ENCODE measurements around the gene UBA3.

UBA3 gene

DNA sequence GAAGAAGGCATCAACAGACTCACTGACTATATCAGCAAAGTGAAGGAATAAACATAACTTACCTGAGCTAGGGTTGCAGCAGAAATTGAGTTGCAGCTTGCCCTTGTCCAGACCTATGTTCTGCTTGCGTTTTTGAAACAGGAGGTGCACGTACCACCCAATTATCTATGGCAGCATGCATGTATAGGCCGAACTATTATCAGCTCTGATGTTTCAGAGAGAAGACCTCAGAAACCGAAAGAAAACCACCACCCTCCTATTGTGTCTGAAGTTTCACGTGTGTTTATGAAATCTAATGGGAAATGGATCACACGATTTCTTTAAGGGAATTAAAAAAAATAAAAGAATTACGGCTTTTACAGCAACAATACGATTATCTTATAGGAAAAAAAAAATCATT is 24.4 kb upstream of the UBA3 start:
- no peak overlapping the region for H3K4me3 ChIP-seq (ENCODE audit: low read length)

DNA sequence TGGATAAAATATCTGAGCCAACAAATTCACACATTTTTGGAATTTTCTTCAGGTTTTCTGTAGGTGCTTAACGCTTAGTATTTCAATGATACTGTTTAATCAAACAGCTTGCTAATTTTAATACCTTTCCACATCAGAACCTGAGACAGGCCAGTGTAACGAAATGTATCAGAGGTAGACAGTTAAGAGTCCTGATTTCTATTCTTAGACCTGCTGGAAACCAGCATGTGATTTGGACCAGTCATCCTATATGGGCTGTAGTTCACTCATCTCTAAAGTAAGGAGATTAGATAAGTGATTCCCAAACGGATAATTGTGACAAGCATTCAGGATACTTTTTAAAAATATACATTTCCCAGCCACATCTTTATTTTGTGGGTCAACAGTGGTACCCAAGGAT is 23.0 kb upstream of the UBA3 start:
- H3K4me3 ChIP-seq (ENCODE audit: low read length), result no peak overlapping the region
- DNase-seq (ENCODE audit: low read depth, low spot score), result no peak

More for the DNA sequence above, 24.4 kb upstream of the UBA3 start:
- DNase-seq (ENCODE audit: low read depth, low spot score), result no peak

DNA sequence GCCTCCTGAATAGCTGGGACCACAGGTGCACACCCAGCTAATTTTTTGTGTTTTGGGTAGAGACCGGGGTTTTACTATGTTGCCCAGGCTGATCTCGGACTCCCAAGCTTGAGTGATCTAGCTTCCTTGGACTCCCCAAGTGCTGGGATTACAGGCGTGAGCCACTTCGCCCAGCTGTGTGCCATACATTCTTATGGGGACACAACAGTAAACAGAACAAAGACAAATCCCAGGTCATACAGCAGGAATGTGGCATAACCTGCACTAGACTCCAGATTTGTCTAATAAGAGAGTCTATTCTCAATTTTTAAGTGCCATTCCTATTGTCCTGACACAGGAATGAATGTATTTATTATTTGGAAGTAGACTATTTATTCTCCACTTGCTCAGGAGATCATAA is 22.2 kb upstream of the UBA3 start:
- no peak for DNase-seq (ENCODE audit: low read depth, low spot score)
- no peak overlapping the region for H3K4me3 ChIP-seq (ENCODE audit: low read length)

DNA sequence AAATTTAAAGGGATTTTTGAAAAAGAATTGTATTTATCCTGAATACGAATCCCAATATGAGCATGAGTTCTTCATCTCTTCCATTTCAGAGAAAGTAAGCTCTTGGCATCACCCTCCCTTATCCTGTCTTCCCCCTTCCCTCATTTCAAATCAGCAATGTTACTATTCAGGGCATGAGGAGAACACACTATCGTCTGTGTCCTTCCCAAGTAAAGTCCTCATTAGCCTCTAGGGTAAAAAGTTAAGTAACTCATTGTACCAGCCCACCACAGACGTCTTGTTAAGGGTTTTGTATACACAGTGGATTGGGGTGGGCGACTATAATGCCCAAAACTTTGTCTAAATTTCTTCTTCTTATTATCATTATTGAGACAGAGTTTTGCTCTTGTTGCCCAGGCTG is 19.4 kb upstream of the UBA3 start:
- no peak overlapping the region for H3K4me3 ChIP-seq (ENCODE audit: low read length)
- no peak for DNase-seq (ENCODE audit: low read depth, low spot score)

DNA sequence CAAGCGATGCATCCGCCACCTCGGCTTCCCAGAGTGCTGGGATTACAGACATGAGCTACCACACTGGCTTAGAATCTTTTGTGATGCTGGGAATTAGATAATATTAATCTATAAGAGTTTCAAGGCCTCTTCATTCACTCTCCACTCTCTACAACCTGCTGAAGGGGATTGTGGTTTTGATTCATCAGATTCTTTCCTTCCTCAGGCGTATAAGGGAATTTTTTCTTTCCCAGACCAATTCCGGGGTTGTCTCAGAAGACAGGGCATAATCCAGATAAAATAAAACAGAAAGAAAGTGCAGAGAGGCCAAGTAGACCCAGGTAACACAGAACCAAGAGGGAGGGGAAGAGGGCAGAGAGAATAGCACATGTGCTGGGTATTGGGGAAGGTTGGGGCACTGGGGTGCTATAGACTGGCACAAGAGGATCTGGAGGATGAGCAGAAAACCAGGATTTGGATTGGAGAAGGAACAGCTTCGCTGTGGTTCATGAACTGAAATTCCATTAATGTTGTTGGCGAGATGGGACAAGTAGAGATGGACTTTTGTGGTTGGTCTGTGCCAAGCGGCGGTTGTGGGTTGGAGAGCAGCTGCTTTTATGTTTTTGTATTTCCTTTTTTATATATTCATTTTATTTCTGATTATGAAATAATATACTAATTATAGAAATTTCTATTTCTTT is 17.4 kb upstream of the UBA3 start:
- H3K4me3 ChIP-seq (ENCODE audit: low read length), result no peak overlapping the region
- DNase-seq (ENCODE audit: low read depth, low spot score), result no peak

DNA sequence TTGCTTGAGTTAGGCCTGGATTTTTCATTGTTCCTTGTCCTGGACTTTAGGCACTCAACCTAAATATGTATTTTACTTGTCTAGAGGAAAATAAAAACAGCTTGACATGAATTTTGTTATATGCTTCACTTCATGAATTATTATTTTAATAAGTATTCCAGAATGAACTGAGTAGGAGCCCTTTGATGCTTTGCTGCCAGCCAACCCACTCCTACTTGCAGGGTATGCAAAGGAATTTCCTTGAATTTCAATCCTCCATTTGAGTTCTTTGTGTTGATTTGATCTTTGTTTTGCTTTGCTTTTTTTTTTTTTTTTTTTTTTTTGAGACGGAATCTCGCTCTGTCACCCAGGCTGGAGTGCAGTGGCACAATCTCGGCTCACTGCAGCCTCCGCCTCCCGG is 16.1 kb upstream of the UBA3 start:
- no peak for DNase-seq (ENCODE audit: low read depth, low spot score)

DNA sequence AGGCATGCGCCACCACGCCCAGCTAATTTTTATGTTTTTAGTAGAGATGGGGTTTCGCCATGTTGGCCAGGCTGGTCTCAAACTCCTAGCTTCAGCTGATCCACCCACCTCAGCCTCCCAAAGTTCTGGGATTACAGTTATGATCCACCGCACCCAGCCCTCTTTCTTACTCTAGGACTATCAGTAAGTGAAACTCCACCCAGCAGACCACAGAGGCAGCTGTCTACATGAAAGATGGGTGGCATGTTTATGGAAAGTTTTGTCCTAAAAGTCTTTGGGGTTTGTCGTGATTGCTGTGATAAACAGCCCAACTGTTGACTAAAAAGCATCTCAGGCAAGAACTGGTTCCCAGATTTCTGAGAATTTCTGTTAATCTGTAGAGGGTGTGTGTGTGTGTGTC is 15.5 kb upstream of the UBA3 start:
- no peak for DNase-seq (ENCODE audit: low read depth, low spot score)
- no peak overlapping the region for H3K4me3 ChIP-seq (ENCODE audit: low read length)

More for the DNA sequence above, 16.1 kb upstream of the UBA3 start:
- no peak overlapping the region for H3K4me3 ChIP-seq (ENCODE audit: low read length)

DNA sequence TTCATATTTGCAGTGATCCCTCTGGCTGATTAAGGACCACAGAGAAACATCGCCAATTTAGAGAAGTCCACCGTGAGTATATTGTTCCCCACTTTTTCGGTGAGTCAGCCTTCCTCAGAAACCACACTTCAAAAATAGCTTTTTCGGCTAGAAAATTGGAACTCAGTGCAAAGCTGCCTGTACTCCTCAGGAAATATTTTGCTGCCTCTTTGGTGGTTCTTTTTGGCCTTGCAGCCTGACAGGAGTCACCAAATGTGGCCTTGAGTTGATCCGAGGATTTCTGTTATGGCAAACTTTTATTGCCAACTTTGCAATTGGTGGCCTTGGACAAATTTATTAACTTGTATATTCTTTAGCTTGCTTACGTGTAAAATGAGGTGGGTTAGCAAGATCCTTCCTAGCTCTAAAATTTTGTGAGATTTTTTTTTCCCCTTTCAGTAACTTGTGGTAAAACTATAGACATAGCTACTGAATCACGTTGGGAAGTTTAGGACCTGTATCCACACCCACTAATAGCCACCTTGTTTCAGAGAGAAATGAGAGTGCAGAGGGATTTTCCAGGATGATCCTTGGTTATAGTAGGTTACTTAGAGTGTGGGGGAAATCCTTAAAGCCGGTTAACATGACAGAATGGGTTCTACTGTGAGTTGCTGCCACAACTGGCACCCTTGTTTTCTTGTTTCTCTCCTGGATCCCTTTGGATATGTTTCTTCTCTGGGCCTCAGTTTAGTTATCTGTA is 14.5 kb upstream of the UBA3 start:
- DNase-seq (ENCODE audit: low read depth, low spot score), result no peak
- H3K4me3 ChIP-seq (ENCODE audit: low read length), result no peak overlapping the region

DNA sequence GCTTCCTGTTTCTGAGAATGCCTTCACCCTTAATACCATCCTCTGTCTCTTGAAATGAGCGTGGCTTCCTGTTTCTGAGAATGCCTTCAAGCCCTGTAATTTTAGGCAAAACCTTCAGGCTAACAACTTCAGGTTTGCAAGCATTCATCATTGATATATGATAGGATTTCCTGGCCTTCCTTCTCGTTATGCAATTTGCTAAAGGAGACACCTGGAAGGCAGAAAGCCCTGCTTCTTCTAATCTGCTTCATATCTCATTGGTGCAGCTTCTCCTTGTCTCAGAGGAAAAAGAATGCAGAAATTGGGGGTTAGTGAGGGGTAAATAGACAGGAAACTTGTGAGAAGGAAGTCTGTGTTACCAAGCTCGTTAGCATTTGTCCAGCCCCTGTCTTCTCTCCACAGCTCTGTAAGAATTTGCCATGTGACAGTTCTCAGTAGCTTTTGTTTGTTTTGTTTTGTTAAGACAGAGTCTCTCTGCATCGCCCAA is 11.9 kb upstream of the UBA3 start:
- H3K4me3 ChIP-seq (ENCODE audit: low read length), result peak overlapping the region; percentile 47
- DNase-seq (ENCODE audit: low read depth, low spot score), result peak; percentile 51

DNA sequence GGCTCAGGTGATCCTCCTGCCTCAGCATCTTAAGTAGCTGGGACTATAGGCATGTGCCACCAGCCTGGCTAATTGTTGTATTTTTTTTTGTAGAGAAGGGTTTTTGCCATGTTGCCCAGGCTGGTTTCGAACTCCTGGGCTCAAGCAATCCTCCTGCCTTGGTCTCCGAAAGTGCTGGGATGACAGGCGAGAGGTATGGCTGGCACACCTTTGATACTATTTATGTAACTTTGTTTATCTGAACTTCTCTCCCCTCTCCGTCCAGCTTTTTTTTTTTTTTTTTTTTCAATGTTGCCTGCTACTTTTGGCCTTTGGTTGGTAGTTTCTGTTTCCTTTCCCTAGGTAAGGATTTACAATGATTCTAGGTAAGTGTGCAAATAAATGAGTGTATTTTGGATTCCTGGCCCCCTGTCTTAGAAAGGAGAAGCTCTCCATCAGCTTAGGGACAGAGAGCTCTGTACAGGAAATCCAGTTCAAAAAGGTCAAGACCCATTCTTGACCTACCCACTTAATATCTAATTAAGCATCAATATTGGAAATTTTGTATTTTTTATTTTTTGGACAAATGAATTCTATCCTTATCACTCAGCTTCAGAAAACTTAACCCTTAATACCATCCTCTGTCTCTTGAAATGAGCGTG is 11.3 kb upstream of the UBA3 start:
- peak overlapping the region; percentile 34 for H3K4me3 ChIP-seq (ENCODE audit: low read length)
- DNase-seq (ENCODE audit: low read depth, low spot score), result no peak

DNA sequence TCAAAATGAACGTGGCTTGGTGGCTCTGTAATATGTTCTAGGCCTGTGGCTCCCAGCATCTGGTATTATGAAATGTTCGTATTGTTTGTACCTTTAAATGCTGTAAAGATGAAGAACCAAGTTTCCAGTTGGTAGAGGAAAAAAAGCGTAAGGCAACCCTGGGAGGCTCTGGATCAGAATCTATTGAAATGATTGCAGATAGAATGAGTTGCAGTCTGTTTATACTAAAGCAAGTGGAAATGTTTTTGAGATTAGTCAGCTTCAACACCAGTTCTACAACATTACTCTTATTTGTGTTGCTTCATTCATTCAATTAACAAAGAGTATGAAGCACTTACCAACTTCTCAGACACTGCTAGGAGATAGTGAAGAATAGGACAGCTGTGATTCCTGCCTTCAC is 9.9 kb upstream of the UBA3 start:
- no peak for DNase-seq (ENCODE audit: low read depth, low spot score)
- H3K4me3 ChIP-seq (ENCODE audit: low read length), result no peak overlapping the region

DNA sequence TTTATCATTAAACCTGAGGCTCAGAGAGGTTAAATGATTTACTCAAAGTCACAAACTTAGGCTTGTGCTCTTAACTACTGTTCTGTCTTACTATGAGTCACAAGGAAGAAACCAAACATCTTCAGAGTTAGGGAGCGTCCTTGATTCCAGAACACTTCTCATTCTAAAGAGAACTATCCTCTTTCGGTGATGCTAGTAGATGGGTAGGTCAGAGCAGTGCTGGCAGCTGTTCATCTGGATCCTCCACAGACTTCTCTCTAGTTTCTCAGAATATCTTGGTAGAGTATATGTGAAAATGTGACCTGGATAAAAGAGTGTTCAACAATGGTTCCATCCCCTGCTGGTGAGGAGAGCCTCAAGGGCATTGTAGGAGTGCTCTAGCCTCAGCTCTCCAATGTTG is 7.9 kb upstream of the UBA3 start:
- no peak overlapping the region for H3K4me3 ChIP-seq (ENCODE audit: low read length)
- no peak for DNase-seq (ENCODE audit: low read depth, low spot score)

DNA sequence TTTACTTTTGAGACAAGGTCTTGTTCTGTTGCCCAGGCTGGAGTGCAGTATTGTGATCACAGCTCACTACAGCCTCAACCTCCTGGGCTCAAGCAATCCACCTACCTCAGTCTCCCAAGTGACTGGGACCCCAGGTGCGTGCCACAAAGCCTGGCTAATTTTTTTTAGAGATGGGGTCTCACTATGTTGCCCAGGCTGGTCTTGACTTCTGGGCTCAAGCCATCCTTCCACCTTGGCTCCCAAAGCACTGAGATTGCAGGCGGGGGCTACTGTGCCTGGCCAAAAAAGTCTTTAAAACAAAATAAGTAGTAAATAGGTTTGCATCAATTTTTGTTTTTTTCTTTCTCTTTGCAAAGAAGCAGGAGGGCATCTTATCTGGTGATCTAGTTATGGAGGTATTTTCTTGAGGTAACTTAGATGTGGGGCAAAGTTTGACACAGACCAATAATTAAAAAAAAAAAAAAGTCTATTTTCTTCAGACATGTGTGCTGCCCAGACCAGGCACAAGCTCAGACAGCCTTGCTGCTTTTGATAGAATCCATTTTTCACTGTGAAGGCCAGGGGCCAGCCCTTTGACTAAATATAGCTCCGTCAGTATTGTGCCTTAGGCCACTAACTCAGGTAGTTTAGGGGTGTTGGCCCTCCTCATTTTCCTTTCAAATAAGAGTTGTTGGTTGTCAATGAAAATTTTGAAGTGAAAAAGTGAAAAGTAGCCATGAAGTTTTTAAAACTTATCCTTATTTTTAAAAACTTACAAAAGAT is 7.0 kb upstream of the UBA3 start:
- no peak for DNase-seq (ENCODE audit: low read depth, low spot score)
- no peak overlapping the region for H3K4me3 ChIP-seq (ENCODE audit: low read length)

DNA sequence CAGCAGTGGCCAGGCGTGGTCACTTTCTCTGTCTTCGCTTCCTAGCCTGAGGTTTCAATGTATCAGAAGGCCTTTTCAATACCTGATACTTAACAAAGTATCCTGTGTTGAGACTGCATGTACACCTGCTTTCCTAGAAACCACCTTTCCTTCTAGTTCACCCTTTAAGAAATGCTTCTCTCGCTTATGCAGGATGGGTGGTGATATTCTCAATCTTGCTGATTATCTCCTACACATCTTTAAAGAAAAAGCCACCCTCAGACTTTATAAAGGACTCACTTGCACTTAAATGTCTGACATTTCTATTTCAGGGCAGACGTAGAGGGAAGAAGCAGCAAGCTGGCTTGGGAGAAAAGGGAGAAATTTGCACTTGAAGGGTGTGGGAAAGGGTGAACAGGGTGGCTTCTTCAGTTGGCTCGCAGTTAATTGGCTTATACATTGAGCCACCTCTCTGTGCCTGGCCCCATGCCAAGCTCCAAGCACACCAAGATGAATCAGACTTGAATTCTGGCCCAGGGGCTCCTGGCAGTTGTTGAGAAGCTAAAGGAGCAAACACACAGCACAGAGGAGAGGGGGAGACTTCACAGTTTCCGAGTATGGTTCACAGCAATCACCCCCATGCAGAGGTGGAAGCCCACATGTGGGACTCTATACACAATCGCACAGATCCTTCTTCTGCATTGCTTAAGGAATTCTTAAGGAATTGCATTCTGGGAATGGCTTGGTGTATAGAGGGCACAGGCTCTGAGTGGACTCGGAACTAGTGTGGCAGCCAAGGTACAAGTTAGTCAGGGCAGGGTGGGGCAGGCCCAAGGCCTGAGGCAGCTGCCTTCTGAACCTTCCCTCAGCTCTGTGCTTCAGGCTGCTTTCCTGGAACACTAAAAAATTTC is 5.9 kb upstream of the UBA3 start:
- DNase-seq (ENCODE audit: low read depth, low spot score), result peak; percentile 51

DNA sequence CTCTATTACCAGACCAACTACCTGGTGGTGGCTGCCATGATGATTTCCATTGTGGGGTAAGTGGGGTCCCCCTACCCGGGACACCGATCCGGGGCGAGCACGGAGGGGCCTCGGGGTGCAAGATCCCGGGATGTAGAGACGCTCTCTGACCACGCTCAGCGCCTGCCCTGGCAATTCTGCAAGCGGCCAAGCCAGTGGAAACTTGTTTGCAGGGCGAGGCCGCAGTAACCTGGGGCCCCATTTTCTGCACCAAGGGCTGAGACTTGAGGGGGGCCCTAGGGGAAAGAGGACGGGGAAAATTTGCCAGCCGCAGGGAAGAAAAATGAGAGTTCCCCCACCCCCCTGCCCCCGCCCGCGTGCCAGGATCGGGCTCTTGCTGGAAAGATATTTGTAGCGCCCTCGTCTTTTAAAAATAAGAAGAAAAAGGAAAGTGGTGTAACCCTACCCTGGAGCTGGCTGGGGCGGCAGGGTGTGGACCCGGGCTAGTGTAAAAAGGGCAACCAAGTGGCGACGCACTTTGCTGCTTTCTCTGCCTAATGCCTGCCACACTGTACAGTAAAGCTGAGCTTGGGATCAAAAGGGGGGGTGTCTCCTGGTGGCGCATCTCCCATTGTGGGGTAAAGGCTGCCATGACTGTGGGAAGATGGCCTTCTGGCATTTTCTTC is 5.1 kb upstream of the UBA3 start:
- no peak for DNase-seq (ENCODE audit: low read depth, low spot score)
- H3K4me3 ChIP-seq (ENCODE audit: low read length), result peak overlapping the region; percentile 73

More for the DNA sequence above, 5.9 kb upstream of the UBA3 start:
- peak overlapping the region; percentile 73 for H3K4me3 ChIP-seq (ENCODE audit: low read length)

DNA sequence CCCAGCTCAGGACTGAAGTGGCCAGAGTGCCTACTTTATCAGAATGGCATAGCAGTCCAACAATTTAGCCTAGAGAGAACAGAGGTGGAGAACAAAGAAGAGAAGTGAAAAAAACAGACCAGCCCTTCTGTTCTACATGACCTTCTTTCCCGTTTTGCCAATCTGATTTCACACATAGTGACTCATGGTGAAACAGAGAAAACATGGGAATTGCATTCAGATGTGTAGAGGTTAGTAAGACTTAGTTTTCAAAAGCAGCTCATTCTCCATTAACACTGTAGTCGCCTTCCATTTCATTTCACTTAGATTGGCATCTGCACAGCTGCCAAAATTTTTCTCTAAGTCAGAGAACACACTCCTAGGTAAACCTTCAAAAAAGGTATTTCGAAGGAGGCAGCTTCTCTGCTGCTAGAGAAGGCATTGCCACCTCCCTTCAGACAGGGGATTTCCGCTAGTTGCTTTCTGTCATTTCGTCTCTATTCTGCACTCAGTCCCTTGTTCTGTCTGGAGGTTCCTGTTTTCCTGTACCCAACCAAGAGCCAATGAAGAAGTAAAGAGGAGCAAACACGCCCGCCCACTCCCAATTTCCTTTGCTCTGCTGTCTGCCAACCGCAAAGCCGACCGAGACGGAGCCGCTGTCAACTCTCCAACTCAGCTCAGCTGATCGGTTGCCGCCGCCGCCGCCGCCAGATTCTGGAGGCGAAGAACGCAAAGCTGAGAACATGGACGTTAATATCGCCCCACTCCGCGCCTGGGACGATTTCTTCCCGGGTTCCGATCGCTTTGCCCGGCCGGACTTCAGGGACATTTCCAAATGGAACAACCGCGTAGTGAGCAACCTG is 4.4 kb upstream of the UBA3 start, which contains the start of gene ARL6IP5:
ARL6IP5 (plus strand) TSS at position 612 of the 842 bp plus-strand sequence; CDS start at position 723, 111 bp downstream.
- DNase-seq (ENCODE audit: low read depth, low spot score), result peak; percentile 95
- H3K4me3 ChIP-seq (ENCODE audit: low read length), result peak within 1 kb of the TSS; percentile 73

DNA sequence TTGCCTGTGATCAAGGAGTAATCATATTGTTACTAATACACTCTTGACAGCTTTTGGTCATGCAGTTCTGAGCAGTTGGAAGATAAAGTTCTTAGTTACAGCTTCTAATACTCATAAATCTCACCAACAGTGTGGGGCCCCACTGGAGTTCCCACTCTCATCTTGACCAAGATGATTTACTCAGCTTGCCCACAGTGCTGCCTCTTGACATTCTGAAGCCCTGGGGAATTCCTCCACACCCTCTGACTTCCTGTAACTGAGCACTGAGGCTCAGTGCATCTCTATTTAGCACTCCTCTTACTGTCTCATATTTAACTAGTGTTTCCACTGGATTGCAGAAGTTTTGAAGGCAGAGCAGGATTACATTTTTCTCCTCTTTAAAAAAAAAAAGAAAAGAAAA is 2.6 kb upstream of the UBA3 start:
- peak; percentile 28 for DNase-seq (ENCODE audit: low read depth, low spot score)
- no peak overlapping the region for H3K4me3 ChIP-seq (ENCODE audit: low read length)
